Stimulated activated CD4-positive, alpha-beta T cell treated with anti-CD3 and anti-CD28 coated beads, TNF-alpha, amount 100 ng/mL, for 48 hours (primary cell): ENCODE measurements around the gene FLYWCH1.
A peak's percentile ranks its signal among the peaks of the same experiment; 100 is the strongest.

Experiments used
- DNase-seq, 3 donors: peaks; one replicate each; pipeline ENCODE4 v3.0.0-alpha.2; 2020; ENCODE audit warnings: low read depth in 3 of 3

Gene FLYWCH1

DNA sequence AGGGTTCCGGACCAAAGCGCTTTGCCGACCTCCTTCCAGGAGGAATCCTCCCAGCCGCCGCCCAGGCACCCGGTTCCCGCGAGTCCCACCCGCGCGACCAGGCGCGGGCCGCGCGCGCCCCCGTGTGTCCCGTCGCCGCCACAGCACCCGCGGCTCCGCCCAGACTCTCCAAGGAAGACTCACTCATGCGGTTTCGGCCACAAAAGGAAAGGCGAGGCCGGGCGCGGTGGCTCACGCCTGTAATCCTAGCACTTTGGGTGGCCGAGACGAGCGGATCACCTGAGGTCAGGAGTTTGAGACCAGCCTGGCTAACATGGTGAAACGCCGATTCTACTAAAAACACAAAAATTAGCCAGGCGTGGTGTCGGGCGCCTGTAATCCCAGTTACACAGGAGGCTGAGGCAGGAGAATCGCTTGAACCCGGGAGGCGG, 72.0 kb downstream of the FLYWCH1 start:
- peak; percentile 56 to 70 (median 66) for DNase-seq

DNA sequence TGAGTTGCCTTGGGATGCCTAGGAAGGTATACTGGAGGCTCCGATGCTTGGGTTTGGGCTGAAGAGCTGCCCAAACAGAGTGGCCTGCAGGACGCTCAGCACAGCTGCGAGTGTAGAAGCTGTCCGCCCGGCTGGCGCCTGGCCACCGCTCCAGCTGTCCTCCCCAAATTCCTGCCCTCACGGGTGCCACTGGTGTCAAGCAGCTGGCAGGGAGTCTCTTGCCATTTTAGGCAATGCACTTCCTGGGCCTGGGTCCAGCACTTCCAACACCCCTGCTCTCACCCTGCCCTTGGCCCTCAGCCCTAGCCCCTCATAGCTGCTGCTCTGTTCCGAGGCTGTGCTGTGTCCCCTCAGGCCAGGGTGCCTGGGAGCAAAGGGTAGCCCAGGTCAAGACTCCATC, 73.7 kb downstream of the FLYWCH1 start:
- no peak for DNase-seq

DNA sequence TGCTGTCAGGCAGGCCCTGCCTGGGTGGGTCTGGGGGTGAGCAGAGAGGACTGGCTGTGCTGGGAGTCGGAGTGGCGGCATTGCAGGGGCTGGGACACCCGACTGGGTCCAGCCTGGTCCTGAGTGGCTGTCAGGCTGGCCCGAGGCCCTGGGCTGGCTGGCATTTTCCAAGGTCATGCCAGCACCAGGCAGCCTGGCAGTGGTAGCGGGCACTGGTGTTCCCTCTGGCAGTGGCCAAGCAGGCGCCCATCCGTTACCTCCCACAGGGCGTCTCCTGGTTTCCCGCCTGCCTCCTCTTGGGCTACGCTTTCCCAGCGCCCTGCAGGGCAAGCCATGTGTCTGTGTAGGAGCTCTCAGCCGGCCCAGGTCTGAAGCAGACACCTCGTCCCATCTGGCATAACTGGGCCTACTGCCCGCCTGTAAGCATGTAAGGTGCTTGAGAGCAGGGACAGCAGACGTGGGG, 74.2 kb downstream of the FLYWCH1 start:
- DNase-seq: no peak

DNA sequence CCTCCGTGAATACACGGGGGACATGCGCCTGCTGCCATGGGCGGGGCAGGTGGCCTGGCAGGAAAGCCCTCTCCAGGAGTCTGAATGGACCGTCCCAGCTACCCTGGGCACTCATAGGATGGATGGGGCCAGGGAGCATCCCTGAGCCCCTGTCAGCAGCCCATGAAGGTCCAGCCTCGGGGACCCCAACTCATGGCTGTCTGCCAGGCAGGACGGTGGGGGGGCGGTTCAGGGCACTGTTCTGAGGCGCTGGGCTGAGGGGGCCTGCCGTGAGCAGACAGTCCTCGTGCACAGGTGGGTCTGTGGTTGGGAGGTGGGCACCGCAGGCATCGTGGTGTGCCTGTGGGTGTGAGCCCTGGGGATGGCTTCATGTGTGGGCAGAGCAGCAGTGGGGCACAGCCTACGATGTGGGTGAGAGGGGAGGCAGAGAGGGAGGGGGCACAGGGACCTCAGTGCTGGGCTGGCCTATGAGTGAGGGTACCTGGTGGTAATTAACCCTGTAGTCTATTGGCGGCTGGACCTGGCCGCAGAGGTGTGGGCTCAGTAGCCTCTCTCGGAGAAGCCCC, 75.0 kb downstream of the FLYWCH1 start:
- no peak for DNase-seq

DNA sequence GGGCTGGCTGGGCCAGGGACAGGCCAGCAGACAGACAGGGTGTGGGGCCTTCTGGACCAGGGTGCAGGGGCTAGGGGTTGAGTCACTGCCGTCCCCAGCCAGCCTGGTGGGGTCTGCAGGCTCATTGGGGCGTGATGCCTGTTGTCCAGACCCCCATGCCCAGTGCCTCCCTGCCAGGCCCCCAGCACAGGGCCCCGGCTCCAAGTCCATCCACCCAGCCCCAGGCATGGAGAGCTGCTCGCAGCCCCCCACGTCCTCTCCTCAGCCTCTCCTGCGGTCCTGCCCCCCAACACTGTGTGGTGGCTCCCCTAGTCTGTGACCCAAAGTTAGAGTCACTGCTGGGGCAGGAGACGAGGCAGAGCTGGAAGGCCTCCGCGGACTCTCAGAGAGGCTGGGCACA, 75.6 kb downstream of the FLYWCH1 start:
- DNase-seq: no peak

DNA sequence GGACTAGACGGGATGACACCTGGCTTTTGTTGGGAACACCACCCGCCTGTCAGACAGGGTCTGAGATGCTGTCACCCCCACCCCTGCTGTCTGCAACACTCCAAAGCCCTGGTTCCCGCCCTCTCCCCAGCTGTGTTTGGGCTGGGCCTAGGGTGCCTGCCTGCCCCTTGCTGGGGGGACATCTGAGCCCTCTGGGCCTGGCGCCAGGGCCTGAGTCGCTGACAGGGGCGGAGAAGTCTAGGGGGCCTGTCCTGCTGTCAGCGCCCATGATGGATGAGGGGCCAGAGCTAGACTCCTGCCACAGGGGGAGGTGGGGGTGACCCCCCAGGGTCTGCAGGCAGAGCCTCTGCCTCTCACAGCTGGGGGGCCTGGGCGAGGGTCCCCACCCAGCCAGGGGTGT, 76.1 kb downstream of the FLYWCH1 start:
- no peak for DNase-seq

DNA sequence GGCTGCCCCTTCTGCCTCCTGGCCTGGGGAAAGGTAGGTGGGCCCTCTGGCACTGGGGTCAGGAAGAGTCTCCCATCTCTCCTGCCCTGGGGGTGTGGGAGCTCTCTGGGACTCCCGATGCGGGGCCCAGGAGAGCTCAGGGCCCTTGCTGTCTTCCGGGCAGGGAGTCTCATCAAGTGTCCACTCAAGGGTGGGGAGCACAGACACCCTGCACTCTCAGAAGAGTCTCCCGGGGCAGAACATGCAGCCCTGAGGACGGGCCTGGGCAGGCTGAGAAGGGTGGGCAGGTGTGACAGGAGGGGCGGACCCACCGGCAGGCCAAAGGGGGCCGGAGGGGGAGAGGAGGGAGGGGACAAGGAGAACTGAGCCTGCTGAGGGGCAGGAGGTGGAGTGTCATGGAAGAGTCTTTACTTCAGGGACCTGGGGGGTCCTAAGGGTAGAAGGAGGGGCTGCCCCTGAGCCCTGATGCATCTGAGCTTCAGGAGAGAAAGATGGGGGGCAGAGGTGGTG, 76.9 kb downstream of the FLYWCH1 start:
- DNase-seq: no peak

DNA sequence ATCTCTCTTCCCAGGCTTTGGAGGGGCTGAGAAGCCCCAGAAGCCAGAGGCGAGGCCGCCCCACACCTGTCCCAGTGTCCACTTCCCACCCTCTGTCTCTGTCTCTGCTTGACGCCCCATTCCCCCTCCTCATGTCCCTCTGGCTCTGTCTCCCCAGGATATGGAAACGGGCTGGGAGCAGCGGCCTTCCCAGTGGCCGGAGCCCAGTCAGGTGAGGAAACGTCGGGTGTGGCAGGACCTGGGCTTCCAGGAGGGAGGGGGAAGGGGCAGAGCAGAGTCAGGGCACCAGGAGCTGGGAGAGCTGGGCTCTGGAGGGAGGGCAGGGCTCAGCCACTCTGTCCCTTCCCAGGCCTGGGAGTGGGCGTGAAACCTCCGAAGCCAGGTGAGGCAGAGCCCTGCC, 79.2 kb downstream of the FLYWCH1 start:
- DNase-seq: no peak

DNA sequence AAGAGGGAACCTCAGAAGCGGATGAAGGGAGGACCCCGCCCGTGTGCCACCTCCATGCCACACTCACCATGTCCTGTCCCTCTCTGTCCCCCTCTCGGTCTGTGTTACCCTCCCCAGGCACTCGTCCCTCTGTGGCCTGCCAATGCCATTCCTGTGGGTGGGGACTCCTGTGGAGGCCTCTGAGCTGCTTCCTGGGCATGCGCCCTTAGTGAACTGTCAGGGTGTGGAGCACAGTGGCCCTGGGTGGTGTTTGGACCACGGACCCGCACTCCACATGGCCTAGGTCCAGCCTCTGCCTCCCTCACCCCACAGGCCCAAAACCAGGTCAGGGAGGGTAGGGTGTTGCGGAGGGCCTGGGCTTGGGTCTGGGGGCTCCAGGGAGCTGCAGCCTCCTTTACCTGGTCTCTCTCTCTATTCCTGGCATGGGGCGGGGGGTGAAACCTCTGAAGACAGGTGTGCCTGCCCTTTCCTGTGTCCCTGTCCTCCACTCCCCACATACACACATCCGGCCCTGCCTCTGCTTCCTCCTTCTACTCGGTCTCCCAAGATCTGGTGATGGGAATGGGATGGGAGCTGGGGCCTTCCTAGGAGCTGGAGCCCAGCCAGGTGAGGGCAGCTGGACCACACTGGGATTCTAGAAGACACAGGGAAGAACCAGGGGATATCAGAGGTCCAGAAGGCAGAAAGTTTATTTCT, 80.0 kb downstream of the FLYWCH1 start:
- no peak for DNase-seq

DNA sequence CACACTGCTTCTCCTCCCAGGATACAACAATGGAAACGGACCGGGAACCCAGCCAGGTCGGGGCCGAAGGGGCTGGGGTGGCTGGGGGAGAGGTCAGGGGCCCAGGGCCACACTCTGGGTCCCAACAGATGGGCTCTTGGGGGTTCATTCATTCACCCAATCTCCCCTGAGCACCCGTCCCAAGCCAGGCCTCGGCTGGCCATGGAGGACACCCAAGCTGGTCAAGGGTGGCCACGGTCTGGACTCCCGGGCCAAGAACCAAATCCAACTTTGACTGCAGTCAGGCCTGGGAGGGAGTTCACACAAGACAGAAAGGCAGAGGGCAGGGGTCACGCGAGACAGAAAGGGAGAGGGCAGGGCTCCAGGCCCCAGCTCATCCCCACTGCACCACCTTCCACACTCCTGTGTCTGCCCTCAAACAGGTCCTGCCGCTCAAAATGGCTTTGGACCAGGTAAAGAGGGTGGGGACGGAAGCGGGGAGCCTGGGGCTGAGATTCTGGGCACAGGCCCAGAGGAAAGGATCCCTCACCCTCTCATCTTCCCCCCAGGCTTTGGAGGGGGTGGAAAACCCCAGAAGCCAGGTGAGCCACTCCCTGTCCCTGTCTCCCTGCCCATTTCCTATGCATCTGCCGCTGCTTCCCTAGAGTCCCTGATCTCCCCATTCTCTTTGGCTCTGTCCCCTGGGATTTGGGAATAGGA, 80.8 kb downstream of the FLYWCH1 start:
- DNase-seq: no peak

DNA sequence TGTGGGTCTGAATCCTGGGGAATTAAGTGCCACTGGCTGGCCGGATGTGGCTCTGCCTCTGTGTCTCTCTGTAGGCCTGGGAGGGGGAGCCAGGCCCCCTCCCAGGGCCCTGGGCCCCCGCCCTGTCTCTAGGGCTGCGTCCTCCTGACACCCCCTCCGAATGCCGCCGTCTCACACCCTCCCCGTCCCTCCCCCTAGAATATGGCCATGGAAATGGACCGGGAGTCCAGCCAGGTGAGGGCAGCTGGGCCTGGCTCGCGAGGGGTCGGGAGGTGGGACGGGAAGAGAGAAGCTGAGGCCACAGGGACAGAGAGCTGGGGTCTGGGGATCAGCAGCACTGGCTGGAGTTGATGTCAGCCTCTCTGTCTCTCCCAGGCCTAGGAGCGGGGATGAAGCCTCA, 84.6 kb downstream of the FLYWCH1 start:
- DNase-seq: no peak

DNA sequence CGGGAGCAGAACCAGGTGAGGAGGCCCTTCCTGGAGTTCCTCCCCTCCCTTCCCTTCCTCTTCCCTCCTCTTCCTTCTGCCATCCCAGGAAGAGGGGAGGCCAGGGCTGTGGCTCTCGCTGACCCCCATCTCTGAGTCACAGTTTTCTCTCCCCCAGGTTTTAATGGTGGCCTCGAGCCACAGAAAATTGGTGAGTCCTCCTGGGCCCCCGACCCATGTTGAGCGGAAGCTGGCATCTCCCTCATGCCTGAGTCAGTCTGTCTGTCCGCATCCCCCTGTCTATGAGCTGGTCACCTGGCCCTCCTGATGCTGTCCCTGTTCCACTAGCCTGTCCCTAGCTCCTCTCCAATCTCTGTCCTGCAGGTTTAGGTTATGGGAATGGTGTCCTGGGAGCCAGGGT, 88.2 kb downstream of the FLYWCH1 start:
- DNase-seq: no peak

DNA sequence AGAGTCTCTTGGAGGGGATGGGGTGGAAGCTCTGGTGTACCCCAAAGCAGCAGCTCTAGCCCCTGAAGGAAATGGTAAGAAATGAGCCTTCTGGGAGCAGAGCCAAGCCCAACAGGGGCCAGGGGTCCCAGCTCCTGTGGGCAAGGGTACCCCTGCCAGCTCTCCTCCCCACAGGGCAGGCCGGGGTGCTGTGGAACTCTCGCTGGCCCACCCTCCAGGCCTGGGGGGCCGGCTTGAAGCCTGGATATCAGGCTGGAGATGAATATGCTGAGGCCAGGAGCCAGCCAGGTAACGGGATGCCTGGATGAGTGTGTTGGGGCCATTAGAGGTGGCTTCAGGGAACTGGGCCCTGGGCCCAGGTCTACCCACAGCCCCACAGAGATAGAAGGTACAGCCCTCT, 88.8 kb downstream of the FLYWCH1 start:
- no peak for DNase-seq
